GM18951 (cell line): ENCODE data around the gene AUNIP.
"Not testable (repeated sequence)": the region's sequence is repeated elsewhere in the genome, so short reads cannot be mapped to it uniquely, and the experiment has no call there.

Experiments
- POLR2A ChIP-seq: IDR thresholded peaks from 4 replicates; pipeline ENCODE4 v1.6.1; 2011; ENCODE audit warnings: mild to moderate bottlenecking; ENCODE audit not compliant: insufficient read length, insufficient read depth; ENCODE audit errors: extremely low read depth
- in situ Hi-C: fragments of 300-500 bp; cut with MboI; formaldehyde crosslinking; loops from one replicate; pipeline ENCODE4 v1.12.0; 2022; ENCODE audit warnings: low sequenced_read_pairs, mixed read lengths, inconsistent platforms; ENCODE audit not compliant: unreplicated experiment

AUNIP gene

GRCh38 chr1:25843483-25843882, 15.8 kb downstream of the AUNIP start:
- in situ Hi-C loops, result no loop called here
- TF ChIP-seq POLR2A, result no peak

GRCh38 chr1:25839808-25840207, 19.4 kb downstream of the AUNIP start:
- in situ Hi-C loops, result not testable (repeated sequence)

GRCh38 chr1:25837262-25837875, 21.9 kb downstream of the AUNIP start:
- TF ChIP-seq POLR2A, result no peak
- in situ Hi-C loops, result no loop called here

GRCh38 chr1:25836695-25837094, 22.6 kb downstream of the AUNIP start:
- in situ Hi-C loops, result no loop called here
- TF ChIP-seq POLR2A, result no peak

- in situ Hi-C loops, result no loop called here
- TF ChIP-seq POLR2A, result no peak
Observed at GRCh38 chr1:25834894-25835293, 24.4 kb downstream of the AUNIP start.

- in situ Hi-C loops, result no loop called here
- no peak for TF ChIP-seq POLR2A
Observed at GRCh38 chr1:25833158-25833557, 26.1 kb downstream of the AUNIP start.

GRCh38 chr1:25832336-25833037, 26.8 kb downstream of the AUNIP start:
- in situ Hi-C loops, result no loop called here
- TF ChIP-seq POLR2A, result no peak

GRCh38 chr1:25831569-25832196, 27.6 kb downstream of the AUNIP start:
- no peak for TF ChIP-seq POLR2A
- in situ Hi-C loops, result no loop called here

- no peak for TF ChIP-seq POLR2A
- in situ Hi-C loops, result no loop called here
Observed at GRCh38 chr1:25829046-25829445, 30.2 kb downstream of the AUNIP start.

GRCh38 chr1:25828491-25828890, 30.8 kb downstream of the AUNIP start:
- in situ Hi-C loops, result no loop called here
- no peak for TF ChIP-seq POLR2A

- TF ChIP-seq POLR2A, result no peak
Observed at GRCh38 chr1:25826571-25826970, 32.7 kb downstream of the AUNIP start.

GRCh38 chr1:25825605-25826004, 33.7 kb downstream of the AUNIP start:
- TF ChIP-seq POLR2A, result no peak
- in situ Hi-C loops, result no loop called here

More at GRCh38 chr1:25826571-25826970, 32.7 kb downstream of the AUNIP start:
- in situ Hi-C loops, result no loop called here

GRCh38 chr1:25821630-25822091, 37.6 kb downstream of the AUNIP start:
- in situ Hi-C loops, result no loop called here

GRCh38 chr1:25821112-25821476, 38.2 kb downstream of the AUNIP start:
- TF ChIP-seq POLR2A, result no peak
- in situ Hi-C loops, result no loop called here

More at GRCh38 chr1:25821630-25822091, 37.6 kb downstream of the AUNIP start:
- no peak for TF ChIP-seq POLR2A
